ENCODE measurements around the gene ZNF433. TPM values are rescaled to one million over a fixed set of nuclear protein-coding genes. Genes with fewer than 3 reads are reported as not detected.
"Not testable (repeated sequence)": the region's sequence is repeated elsewhere in the genome, so short reads cannot be mapped to it uniquely, and the experiment has no call there.

ZNF433 gene
- total RNA-seq, 1 donor: 5.1 TPM

DNA sequence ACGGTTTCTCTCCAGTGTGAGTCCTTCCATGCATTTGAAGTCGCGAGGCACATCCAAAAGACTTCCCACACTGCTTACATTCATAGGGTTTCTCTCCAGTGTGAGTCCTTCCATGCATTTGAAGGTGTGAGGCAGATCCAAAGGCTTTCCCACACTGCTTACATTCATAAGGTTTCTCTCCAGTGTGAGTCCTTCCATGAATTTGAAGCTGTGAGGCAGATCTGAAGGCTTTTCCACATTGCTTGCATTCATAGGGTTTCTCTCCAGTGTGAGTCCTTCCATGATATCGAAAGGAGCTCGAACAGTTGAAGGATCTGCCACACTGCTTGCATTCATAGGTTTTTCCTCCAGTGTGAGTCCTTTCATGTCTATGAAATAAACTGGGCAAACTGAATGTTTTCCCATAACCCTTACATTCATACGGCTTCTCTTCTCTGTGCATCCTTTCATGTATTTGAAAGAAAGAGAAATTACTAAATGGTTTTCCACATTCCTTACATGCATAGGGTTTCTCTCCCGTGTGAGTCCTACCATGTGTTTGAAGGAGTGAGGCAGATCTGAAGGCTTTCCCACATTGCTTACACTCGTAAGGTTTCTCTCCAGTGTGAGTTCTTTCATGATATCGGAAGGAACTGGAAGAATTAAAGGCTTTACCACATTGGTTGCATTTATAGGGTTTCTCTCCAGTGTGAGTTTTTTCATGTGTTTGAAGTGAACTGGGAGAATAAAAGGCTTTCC is 20.3 kb downstream of the ZNF433 start:
- Histone ChIP-seq H3K79me2 (ENCODE audit: insufficient read depth, low read length) (no peaks in the 10 kb centered on the region), H3K4me3 (ENCODE audit: insufficient read depth, low read length) (no peak overlapping the region), H3K9me3 (ENCODE audit: low read depth, low read length) (peaks cover 48% of the 10 kb centered on the region), H3K4me1 (ENCODE audit: insufficient read depth, low read length) (no peaks in the 10 kb centered on the region), H3K4me2 (ENCODE audit: insufficient read depth, low read length) (no peak overlapping the region), H2AFZ (ENCODE audit: low read length) (no peak overlapping the region), H3K36me3 (ENCODE audit: insufficient read depth, low read length) (peaks cover 40% of the 10 kb centered on the region), H4K20me1 (ENCODE audit: insufficient read depth, low read length) (no peaks in the 10 kb centered on the region), H3K27me3 (ENCODE audit: insufficient read depth, low read length) (no peaks in the 10 kb centered on the region), H3K27ac (ENCODE audit: low read depth, low read length) (no peak overlapping the region)
- DNase-seq (ENCODE audit: insufficient read length, low spot score, missing footprints): no peak
- TF ChIP-seq, protein P1, sequence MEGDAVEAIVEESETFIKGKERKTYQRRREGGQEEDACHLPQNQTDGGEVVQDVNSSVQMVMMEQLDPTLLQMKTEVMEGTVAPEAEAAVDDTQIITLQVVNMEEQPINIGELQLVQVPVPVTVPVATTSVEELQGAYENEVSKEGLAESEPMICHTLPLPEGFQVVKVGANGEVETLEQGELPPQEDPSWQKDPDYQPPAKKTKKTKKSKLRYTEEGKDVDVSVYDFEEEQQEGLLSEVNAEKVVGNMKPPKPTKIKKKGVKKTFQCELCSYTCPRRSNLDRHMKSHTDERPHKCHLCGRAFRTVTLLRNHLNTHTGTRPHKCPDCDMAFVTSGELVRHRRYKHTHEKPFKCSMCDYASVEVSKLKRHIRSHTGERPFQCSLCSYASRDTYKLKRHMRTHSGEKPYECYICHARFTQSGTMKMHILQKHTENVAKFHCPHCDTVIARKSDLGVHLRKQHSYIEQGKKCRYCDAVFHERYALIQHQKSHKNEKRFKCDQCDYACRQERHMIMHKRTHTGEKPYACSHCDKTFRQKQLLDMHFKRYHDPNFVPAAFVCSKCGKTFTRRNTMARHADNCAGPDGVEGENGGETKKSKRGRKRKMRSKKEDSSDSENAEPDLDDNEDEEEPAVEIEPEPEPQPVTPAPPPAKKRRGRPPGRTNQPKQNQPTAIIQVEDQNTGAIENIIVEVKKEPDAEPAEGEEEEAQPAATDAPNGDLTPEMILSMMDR (IDR thresholded peaks at IDR 0.05; ENCODE audit: extremely low read depth, low read depth, low read length): no peak

DNA sequence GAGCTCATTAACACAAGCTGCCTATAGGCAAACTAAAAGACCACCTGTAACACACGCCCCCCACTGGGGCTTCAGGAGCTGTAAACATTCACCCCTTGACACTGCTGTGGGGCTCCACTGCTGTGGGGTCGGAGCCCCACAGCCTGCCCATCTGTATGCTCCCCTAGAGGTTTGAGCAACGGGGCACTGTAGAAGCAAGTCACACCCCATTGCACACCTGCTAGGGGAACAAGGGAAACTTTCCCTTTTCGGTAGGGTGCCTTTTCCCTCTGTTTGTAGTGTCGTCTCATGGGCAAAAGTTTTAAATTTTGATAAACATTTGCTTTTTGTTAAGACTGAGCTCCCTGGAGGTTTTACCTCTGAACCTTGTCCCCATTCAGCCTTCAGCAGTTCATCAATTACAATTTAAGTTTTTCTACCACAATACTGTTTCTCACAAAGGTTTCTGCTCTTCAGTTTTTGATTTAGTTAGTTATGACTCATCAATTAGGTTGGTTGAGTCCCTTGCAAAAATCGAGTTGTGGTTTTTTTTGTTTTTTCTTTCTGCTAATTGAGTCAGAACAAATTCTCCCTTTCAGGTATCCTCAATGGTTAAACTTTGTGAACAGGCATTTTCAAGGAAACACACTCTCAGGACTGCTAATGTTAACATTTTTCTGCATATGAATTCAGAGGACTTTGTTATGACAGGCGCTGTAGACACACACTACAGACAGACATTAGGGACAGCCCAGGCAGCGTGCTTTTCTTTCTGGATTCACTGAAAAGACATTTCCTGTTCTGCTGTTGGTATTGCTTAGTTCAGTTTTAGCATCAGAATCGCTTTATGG is 35.1 kb downstream of the ZNF433 start:
- DNase-seq (ENCODE audit: insufficient read length, low spot score, missing footprints): peak; percentile 60
- TF ChIP-seq, protein P1 (IDR thresholded peaks at IDR 0.05; ENCODE audit: extremely low read depth, low read depth, low read length): no peak
- Histone ChIP-seq H3K9me3 (ENCODE audit: low read depth, low read length) (no peaks in the 10 kb centered on the region), H3K36me3 (ENCODE audit: insufficient read depth, low read length) (peaks cover 6% of the 10 kb centered on the region), H3K4me2 (ENCODE audit: insufficient read depth, low read length) (peak overlapping the region; percentile 15), H3K4me1 (ENCODE audit: insufficient read depth, low read length) (peaks cover 7% of the 10 kb centered on the region), H3K79me2 (ENCODE audit: insufficient read depth, low read length) (peaks cover 20% of the 10 kb centered on the region), H3K27ac (ENCODE audit: low read depth, low read length) (no peak overlapping the region), H3K4me3 (ENCODE audit: insufficient read depth, low read length) (no peak overlapping the region), H2AFZ (ENCODE audit: low read length) (no peak overlapping the region), H3K27me3 (ENCODE audit: insufficient read depth, low read length) (no peaks in the 10 kb centered on the region), H4K20me1 (ENCODE audit: insufficient read depth, low read length) (no peaks in the 10 kb centered on the region)

DNA sequence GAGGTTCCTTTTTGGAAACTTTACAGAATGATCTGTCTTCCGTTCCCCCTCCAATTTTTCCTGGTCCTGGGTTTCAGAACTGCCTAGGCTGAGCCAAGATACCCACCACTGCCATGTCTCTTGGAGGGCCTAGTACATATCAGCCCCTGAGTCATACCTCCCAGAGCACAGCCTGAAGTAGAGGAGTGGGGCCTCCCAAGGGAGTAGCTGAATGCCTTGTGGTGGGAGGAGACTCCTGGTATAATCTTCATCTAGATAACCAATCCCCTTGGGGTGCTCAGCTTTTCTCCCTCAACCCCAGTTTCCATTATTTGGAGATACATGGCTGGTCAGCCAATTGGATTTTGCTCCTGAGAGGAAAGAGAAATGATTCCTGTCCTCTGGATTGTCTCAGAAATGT is 40.3 kb downstream of the ZNF433 start:
- H3K36me3 ChIP-seq (ENCODE audit: insufficient read depth, low read length): no peaks in the 10 kb centered on the region
- TF ChIP-seq, protein P1 (IDR thresholded peaks at IDR 0.05; ENCODE audit: extremely low read depth, low read depth, low read length): no peak
- no peaks in the 10 kb centered on the region for H3K9me3 ChIP-seq (ENCODE audit: low read depth, low read length)
- peaks cover 37% of the 10 kb centered on the region for H3K79me2 ChIP-seq (ENCODE audit: insufficient read depth, low read length)
- H3K4me1 ChIP-seq (ENCODE audit: insufficient read depth, low read length): no peaks in the 10 kb centered on the region
- no peaks in the 10 kb centered on the region for H3K27me3 ChIP-seq (ENCODE audit: insufficient read depth, low read length)
- peak; percentile 77 for DNase-seq (ENCODE audit: insufficient read length, low spot score, missing footprints)
- H4K20me1 ChIP-seq (ENCODE audit: insufficient read depth, low read length): no peaks in the 10 kb centered on the region
- H3K27ac ChIP-seq (ENCODE audit: low read depth, low read length): no peak overlapping the region
- no peak overlapping the region for H3K4me3 ChIP-seq (ENCODE audit: insufficient read depth, low read length)
- H3K4me2 ChIP-seq (ENCODE audit: insufficient read depth, low read length): no peak overlapping the region
- H2AFZ ChIP-seq (ENCODE audit: low read length): no peak overlapping the region

DNA sequence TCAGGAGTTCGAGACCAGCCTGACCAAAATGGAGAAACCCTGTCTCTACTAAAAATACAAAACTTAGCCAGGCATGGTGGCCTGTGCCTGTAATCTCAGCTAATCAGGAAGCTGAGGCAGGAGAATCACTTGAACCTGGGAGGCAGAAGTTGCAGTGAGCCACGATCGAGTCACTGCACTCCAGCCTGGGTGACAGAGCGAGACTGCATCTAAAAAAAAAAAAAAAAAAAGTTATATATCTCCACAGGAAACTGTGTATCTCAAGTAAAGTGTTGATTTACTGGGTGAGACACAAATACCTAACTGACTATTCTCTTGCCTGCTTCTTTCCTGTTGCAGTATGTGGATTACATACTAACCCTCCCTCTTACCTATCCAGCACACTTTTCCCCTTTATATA is 43.6 kb downstream of the ZNF433 start:
- not testable (repeated sequence) for H3K4me2 ChIP-seq (ENCODE audit: insufficient read depth, low read length); H3K9me3 ChIP-seq (ENCODE audit: low read depth, low read length); H3K4me3 ChIP-seq (ENCODE audit: insufficient read depth, low read length); H3K27me3 ChIP-seq (ENCODE audit: insufficient read depth, low read length); H4K20me1 ChIP-seq (ENCODE audit: insufficient read depth, low read length); DNase-seq (ENCODE audit: insufficient read length, low spot score, missing footprints); H3K36me3 ChIP-seq (ENCODE audit: insufficient read depth, low read length); H3K4me1 ChIP-seq (ENCODE audit: insufficient read depth, low read length); H2AFZ ChIP-seq (ENCODE audit: low read length); H3K27ac ChIP-seq (ENCODE audit: low read depth, low read length)
- peaks cover 27% of the 10 kb centered on the region for H3K79me2 ChIP-seq (ENCODE audit: insufficient read depth, low read length)
